Keratinocyte (primary cell): ENCODE data around the gene ZSCAN26.

Experiments used
- CTCF ChIP-seq, 3 experiments: IDR thresholded peaks in 1 of 3; conservative IDR thresholded peaks in 1 of 3; optimal IDR thresholded peaks in 1 of 3; 2 replicates in 2 of 3; 3 replicates in 1 of 3; pipeline versions ENCODE3 to v1.5.1; 2011; ENCODE audit warnings: low read length in 3 of 3, mild to moderate bottlenecking in 3 of 3, moderate library complexity in 2 of 3, control low read depth in 1 of 3, inconsistent platforms in 1 of 3; ENCODE audit not compliant: insufficient read depth in 2 of 3; ENCODE audit errors: extremely low read depth in 1 of 3
- EZH2 ChIP-seq: IDR thresholded peaks from one replicate; pipeline ENCODE4 v1.6.1; 2012; ENCODE audit warnings: inconsistent platforms, mild to moderate bottlenecking, low read length, moderate library complexity

GRCh38 chr6:28251661-28252008 is 15.3 kb upstream of the ZSCAN26 start:
- TF ChIP-seq CTCF (optimal IDR thresholded peaks at IDR 0.05 in 1 of 3, IDR thresholded peaks at IDR 0.05 in 1 of 3, conservative IDR thresholded peaks at IDR 0.05 in 1 of 3; ENCODE audit: extremely low read depth in 1 of 3, insufficient read depth in 2 of 3, low read length in 3 of 3) (no peak), EZH2 (no peak)
